Thoracic aorta (tissue), 2 donors: ENCODE data around the gene DBR1. TPM values are rescaled to one million over a fixed set of nuclear protein-coding genes. Genes with fewer than 3 reads are reported as not detected.

Experiments
- ATAC-seq: fragments of 150-250 bp; one replicate; pipeline ENCODE4 v1.8.0; 2017; ENCODE audit warnings: low read depth; ENCODE audit not compliant: insufficient number of reproducible peaks, low FRiP score
- DNase-seq: peaks from one replicate; pipeline ENCODE4 v3.0.0-alpha.2; 2020; ENCODE audit warnings: low spot score
- H3K27ac ChIP-seq, 2 donors: fragments of 200-600 bp; sonication (generic); 1 replicate in 1 of 2; 2 replicates in 1 of 2; pipeline ENCODE4 v1.5.1; 2016; ENCODE audit warnings: mild to moderate bottlenecking in 2 of 2, moderate library complexity in 2 of 2
- H3K27me3 ChIP-seq: fragments of 200-600 bp; sonication (generic); replicated peaks from 2 replicates; pipeline ENCODE4 v1.6.0; 2016; ENCODE audit warnings: mild to moderate bottlenecking; ENCODE audit not compliant: insufficient read depth
- H3K36me3 ChIP-seq: fragments of 200-600 bp; sonication (generic); one replicate; pipeline ENCODE4 v1.5.1; 2016
- H3K4me1 ChIP-seq, 2 donors: fragments of 200-600 bp; sonication (generic); 1 replicate in 1 of 2; 2 replicates in 1 of 2; pipeline versions ENCODE4 v1.5.1 to v1.6.0; 2016; ENCODE audit warnings: low read depth in 2 of 2, mild to moderate bottlenecking in 1 of 2; ENCODE audit not compliant: control insufficient read depth in 1 of 2
- H3K4me3 ChIP-seq: fragments of 200-600 bp; sonication (generic); 2 replicates; pipeline ENCODE4 v1.5.1; 2016; ENCODE audit warnings: mild to moderate bottlenecking
- H3K9me3 ChIP-seq: fragments of 200-600 bp; sonication (generic); 2 replicates; pipeline ENCODE4 v1.5.1; 2016
- total RNA-seq, 2 donors: library from RNA; depleted of rRNA; stranded (reverse); fragments of >200 nt; gene quantifications; one replicate each; pipeline versions ENCODE4 v1.1.0 to v1.2.3, GENCODE V29; 2016
- TF ChIP-seq, protein P1 (sequence below): fragments of 200-600 bp; sonication (generic); IDR thresholded peaks from one replicate; pipeline ENCODE4 v1.5.1; 2019; ENCODE audit warnings: antibody characterized with exemption

Gene DBR1
- total RNA-seq, 2 donors from 2014 or later = 9.9 to 12.6 TPM

DNA sequence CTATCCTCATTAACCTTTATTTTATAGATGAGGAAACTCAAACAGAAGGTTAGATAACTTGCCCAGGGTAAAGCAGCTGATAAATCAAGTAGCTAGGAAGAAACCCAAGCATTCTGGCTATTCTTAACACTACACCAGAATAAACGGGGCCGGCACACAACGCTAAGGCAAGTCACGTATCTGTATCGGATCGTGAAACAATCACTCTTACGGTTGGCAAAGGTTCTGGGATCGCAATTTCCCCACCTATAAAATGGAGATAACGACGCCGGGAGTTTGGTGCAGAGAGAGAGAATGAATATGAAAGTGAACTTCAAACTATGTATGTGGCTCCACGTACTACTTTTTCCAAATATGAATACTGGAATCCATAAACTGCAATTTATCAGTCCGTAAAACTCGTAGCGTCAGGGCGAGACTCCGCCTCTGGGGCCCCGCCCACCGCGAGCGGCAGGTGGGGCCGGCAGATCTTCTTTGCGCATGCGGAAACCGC, 12.1 kb upstream of the DBR1 start:
- DNase-seq (peak; percentile 64), ATAC-seq (no peak)
- H3K27ac ChIP-seq = peak overlapping the region; percentile 94 to 99
- TF ChIP-seq, protein P1, sequence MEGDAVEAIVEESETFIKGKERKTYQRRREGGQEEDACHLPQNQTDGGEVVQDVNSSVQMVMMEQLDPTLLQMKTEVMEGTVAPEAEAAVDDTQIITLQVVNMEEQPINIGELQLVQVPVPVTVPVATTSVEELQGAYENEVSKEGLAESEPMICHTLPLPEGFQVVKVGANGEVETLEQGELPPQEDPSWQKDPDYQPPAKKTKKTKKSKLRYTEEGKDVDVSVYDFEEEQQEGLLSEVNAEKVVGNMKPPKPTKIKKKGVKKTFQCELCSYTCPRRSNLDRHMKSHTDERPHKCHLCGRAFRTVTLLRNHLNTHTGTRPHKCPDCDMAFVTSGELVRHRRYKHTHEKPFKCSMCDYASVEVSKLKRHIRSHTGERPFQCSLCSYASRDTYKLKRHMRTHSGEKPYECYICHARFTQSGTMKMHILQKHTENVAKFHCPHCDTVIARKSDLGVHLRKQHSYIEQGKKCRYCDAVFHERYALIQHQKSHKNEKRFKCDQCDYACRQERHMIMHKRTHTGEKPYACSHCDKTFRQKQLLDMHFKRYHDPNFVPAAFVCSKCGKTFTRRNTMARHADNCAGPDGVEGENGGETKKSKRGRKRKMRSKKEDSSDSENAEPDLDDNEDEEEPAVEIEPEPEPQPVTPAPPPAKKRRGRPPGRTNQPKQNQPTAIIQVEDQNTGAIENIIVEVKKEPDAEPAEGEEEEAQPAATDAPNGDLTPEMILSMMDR = no peak
- no peaks in the 10 kb centered on the region for H3K9me3 ChIP-seq
- no peaks in the 10 kb centered on the region for H3K27me3 ChIP-seq
- peaks cover 5% of the 10 kb centered on the region for H3K36me3 ChIP-seq
- H3K4me1 ChIP-seq = peaks cover 26 to 39% of the 10 kb centered on the region in 2 donors
- peak overlapping the region; percentile 79 for H3K4me3 ChIP-seq

DNA sequence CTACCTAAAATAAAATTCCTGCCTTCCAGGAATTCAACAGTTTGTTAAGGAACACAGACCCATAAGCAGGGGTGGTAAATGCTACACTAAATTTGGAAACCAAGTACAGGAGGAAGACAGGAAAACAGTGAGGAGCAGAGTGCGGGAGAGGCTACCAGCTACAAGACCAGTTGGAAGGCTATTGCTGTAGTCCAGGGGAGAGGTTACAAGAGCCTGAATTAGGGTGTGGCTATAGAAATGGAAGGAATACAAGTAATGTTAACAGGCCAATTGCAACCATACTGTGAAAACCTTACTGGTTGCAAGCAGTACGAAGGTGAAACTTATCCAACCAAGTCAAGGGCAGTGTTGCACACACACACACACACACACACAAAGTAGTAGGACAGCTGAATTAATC, 11.5 kb upstream of the DBR1 start:
- ATAC-seq = no peak
- Histone ChIP-seq H3K4me1 (peaks cover 23 to 34% of the 10 kb centered on the region in 2 donors), H3K36me3 (peaks cover 5% of the 10 kb centered on the region), H3K27ac (peak overlapping the region in 1 of 2 donors; percentile 94), H3K9me3 (no peaks in the 10 kb centered on the region), H3K27me3 (no peaks in the 10 kb centered on the region), H3K4me3 (peak overlapping the region; percentile 79)
- TF ChIP-seq, protein P1 = no peak
- no peak for DNase-seq

DNA sequence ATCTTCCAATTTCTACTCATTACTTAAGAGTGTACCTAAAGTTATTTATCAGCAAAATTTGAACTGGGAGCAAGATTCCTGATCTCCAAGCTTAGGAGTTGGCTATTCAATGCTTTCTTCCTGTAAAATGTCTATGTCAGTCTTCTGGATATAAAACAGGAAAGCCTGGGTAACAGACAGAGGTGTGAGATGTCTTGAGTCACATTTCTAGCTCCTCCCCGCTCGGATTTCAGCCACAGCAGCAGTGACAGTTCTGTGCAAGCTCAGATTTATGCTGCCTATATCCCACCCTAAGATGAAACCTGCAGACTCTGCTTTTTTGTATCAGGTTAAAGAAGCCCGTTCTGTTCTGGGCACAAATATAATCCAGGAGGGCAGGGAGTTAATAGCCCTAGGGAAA, 10.3 kb upstream of the DBR1 start:
- H3K36me3 ChIP-seq = no peaks in the 10 kb centered on the region
- no peak overlapping the region for H3K4me3 ChIP-seq
- TF ChIP-seq, protein P1 = no peak
- ATAC-seq (no peak), DNase-seq (no peak)
- no peaks in the 10 kb centered on the region for H3K27me3 ChIP-seq
- H3K4me1 ChIP-seq = peaks cover 15 to 21% of the 10 kb centered on the region in 2 donors
- H3K9me3 ChIP-seq = no peaks in the 10 kb centered on the region
- no peak overlapping the region for H3K27ac ChIP-seq

DNA sequence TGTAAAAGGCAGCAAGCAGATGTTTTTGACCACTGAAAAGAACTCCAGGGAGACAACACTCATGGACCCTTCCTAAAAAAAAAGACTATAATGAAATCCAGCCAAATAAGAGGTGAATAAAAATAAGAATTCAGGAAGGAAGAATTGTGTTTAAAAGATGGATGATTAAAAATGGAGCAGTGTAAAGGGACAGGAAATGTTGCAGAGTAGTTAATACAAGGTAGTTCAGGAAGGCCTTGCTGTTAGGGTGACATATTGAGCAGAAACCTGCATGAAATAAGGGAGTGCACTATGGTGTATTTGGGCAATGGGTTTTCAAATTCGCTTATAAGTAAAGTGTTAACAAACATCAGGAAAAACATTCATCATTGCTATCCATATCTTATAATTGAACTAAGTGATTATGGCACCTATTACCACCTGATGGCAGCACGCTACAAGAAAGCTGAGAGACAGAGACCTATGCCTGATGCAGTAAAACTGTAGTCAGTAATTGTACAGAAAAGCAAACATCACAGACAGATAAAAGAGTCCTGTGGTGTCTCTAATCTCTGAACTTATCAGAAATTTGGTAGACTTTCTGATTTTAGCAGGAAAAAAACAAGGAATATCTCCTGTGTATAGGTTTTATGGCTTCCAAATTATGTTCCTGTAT, 5.8 kb upstream of the DBR1 start:
- no peak overlapping the region for H3K4me3 ChIP-seq
- DNase-seq (no peak), ATAC-seq (no peak)
- TF ChIP-seq, protein P1 = peak; percentile 13
- no peaks in the 10 kb centered on the region for H3K9me3 ChIP-seq
- H3K36me3 ChIP-seq = no peaks in the 10 kb centered on the region
- H3K4me1 ChIP-seq = no peaks in the 10 kb centered on the region
- H3K27ac ChIP-seq = no peak overlapping the region
- H3K27me3 ChIP-seq = no peaks in the 10 kb centered on the region

DNA sequence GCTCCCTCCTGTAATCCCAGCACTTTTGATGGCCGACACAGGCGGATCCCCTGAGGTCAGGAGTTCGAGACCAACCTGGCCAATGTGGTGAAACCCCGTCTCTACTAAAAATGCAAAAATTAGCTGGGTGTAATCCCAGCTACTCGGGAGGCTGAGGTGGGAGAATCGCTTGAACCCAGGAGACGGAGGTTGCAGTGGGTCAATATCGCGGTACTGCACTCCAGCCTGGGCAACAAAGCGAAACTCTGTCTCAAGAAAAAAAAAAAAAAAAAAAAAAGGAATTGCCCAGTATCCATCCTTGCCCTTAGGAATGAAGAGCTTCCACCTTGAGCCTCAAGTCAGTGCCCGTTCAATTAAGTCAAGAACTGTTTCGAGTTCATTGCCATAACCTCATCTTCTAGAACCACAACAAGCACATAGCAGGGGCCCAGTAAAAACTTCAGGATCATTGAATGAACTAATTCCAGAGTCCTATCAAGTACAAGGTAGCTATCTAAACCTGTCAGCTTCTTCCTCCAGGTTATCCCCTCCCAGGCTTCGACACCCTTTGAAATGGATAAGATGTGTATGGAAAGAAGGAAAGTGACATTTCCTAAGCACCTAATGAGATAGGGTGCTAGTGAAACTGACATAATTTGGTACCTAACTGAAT, 826 bp downstream of the DBR1 start:
- Histone ChIP-seq H3K27me3 (no peaks in the 10 kb centered on the region), H3K9me3 (no peaks in the 10 kb centered on the region), H3K4me3 (peak overlapping the region; percentile 92), H3K4me1 (peaks cover 11 to 24% of the 10 kb centered on the region in 2 donors), H3K27ac (peak overlapping the region; percentile 62 to 67), H3K36me3 (peaks cover 10% of the 10 kb centered on the region)
- TF ChIP-seq, protein P1 = no peak
- ATAC-seq (peak; percentile 38), DNase-seq (no peak)
